IPS DF 4.7 (cell line): ENCODE data around the gene CAMKMT.

Experiments used
- DNase-seq: peaks from one replicate; pipeline ENCODE4 v3.0.0-alpha.2; 2013; ENCODE audit warnings: low spot score; ENCODE audit errors: extremely low read depth

The CAMKMT gene

DNA sequence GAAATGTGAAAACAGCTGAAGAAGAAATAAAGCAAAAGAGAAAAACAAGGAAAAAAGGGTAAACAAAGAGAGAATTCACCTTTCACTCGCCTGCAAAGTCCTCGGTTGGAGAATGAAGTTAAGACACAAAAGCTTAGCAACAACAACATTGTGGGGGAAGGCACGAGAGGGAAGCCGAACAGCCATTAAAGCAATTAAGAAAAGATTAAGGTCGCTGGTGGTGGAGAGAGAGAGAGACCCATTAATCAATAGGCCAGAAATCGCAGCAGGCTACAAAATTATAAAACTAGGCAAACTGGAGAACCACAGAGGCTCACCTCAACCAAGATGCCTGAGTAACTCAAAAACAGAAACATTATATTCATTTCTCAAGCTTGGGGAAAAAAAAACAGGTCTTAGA, 459.8 kb downstream of the CAMKMT start:
- DNase-seq = no peak

DNA sequence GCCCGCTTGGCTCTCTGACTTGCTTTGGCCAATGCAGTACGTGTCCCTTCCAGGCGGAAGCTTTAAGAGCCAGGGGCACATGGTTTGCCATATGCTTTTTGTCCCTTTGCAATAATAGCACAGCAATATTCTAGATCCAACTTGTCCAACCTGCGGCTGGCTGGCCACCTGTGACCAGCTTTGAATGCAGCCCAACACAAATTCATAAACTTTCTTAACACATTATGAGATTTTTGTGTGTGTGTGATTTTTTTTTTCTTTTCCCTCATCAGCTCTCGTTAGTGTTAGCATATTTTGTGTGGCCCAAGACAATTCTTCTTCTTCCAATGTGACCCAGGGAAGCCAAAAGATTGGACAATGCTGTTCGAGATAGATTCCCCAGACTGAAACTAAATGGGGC, 460.4 kb downstream of the CAMKMT start:
- no peak for DNase-seq
